Tibial nerve (tissue), 3 donors: ENCODE measurements around the gene KIF26A.

ENCODE experiments used
- CTCF ChIP-seq, 5 experiments: fragments of 200-600 bp in 3 of 5; fragments of 450-650 bp in 2 of 5; sonication (generic) in 3 of 5; IDR thresholded peaks; one replicate each; pipeline ENCODE4 v1.5.1; 2016 to 2019; ENCODE audit warnings: antibody characterized with exemption in 5 of 5, mild to moderate bottlenecking in 3 of 5, moderate library complexity in 2 of 5
- POLR2A ChIP-seq, 2 donors: fragments of 450-650 bp; IDR thresholded peaks; one replicate each; pipeline ENCODE4 v1.6.1; 2017; ENCODE audit warnings: antibody characterized with exemption in 2 of 2, mild to moderate bottlenecking in 2 of 2, moderate library complexity in 2 of 2

- TF ChIP-seq CTCF (IDR thresholded peaks at IDR 0.05) (no peak), POLR2A (IDR thresholded peaks at IDR 0.05) (no peak)
Measured at GRCh38 chr14:104163541-104163940, 25.2 kb downstream of the KIF26A start.
